ENCODE measurements around the gene NT5DC3.

Gene NT5DC3

DNA sequence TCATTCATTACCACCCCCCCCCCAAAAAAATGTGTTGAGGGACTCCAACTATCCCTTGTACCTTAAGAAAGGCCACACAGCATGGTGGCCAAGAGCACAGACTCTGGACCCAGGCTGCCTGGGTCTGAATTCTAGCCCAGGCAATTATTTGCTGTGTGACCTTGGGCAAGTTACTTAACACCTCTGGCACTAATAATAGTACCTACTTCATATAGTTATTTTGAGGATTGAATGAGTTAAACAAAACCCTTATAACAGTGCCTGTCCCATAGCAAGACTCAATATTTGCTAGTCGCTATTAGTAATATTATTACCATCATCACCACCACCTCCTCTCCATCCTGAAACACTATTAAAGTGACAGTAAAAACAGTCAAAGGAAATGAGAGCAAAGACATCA is 37.2 kb downstream of the NT5DC3 start:
- DNase-seq (ENCODE audit: insufficient read length) (no peak), FAIRE-seq (no peak)
- TF ChIP-seq POLR2AphosphoS5 (IDR thresholded peaks at IDR 0.05; ENCODE audit: low read depth, low read length) (no peak), TAF1 (IDR thresholded peaks at IDR 0.05; ENCODE audit: borderline replicate concordance, low read depth, low read length) (no peak), POLR2A (IDR thresholded peaks at IDR 0.05; ENCODE audit: low read depth, low read length) (no peak)

- DNase-seq (ENCODE audit: insufficient read length) (no peak), FAIRE-seq (no peak)
- TF ChIP-seq TAF1 (IDR thresholded peaks at IDR 0.05; ENCODE audit: borderline replicate concordance, low read depth, low read length): no peak
- TF ChIP-seq POLR2A (IDR thresholded peaks at IDR 0.05; ENCODE audit: low read depth, low read length): no peak
- no peak for TF ChIP-seq POLR2AphosphoS5 (IDR thresholded peaks at IDR 0.05; ENCODE audit: low read depth, low read length)
Measured at GRCh38 chr12:103802586-103802886, 38.5 kb downstream of the NT5DC3 start.

GRCh38 chr12:103801709-103802585 is 39.1 kb downstream of the NT5DC3 start:
- no peak for DNase-seq (ENCODE audit: insufficient read length)
- TF ChIP-seq TAF1 (IDR thresholded peaks at IDR 0.05; ENCODE audit: borderline replicate concordance, low read depth, low read length) (no peak), POLR2AphosphoS5 (IDR thresholded peaks at IDR 0.05; ENCODE audit: low read depth, low read length) (no peak), POLR2A (IDR thresholded peaks at IDR 0.05; ENCODE audit: low read depth, low read length) (no peak)
- no peak for FAIRE-seq

DNA sequence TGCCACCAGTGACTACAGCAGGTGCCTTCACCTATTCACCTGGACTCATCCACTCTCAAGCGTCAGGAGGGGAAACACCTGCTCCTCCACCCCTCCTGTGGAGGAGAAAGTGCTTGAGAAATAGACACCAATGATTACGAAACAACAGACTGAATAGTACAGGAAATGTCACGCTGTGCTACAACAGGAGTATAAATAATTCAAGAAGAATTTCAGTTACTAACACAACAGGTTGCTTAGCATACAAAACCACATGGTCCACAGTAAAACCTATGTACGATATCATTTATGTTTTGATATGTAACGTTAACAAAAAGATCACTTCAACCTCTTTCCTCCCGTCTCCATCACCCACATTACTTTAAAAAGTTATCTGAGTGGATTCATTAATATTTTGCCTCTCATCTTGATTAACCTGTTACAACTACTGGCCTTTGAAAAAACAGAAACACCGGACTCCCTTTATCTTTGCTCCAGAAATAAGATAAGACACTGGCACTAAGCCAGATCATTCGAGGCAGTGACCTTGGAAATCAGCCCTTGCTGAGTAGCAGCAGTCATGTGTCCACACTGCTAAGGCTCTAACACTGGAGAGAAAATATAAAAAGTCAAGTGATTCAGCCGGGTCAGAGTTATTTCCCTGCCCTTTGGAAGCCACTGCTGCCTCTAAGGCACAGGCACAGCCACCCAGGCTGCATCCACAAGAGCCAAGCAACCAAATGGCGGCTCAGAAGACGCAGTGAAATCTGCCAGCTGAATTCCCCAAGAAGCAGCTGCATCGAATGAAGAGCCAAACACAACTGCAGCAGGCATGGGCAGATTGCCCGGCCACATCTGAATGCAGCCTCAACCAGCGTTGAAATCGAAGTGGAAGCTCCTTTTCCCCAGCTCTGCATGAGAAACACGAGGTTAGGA is 40.9 kb downstream of the NT5DC3 start:
- DNase-seq (ENCODE audit: insufficient read length): no peak
- FAIRE-seq: no peak
- TF ChIP-seq POLR2AphosphoS5 (IDR thresholded peaks at IDR 0.05; ENCODE audit: low read depth, low read length) (no peak), POLR2A (IDR thresholded peaks at IDR 0.05; ENCODE audit: low read depth, low read length) (no peak), TAF1 (IDR thresholded peaks at IDR 0.05; ENCODE audit: borderline replicate concordance, low read depth, low read length) (no peak)

GRCh38 chr12:103799504-103799856 is 41.6 kb downstream of the NT5DC3 start:
- TF ChIP-seq POLR2AphosphoS5 (IDR thresholded peaks at IDR 0.05; ENCODE audit: low read depth, low read length): no peak
- TF ChIP-seq POLR2A (IDR thresholded peaks at IDR 0.05; ENCODE audit: low read depth, low read length): no peak
- no peak for TF ChIP-seq TAF1 (IDR thresholded peaks at IDR 0.05; ENCODE audit: borderline replicate concordance, low read depth, low read length)
- DNase-seq (ENCODE audit: insufficient read length): no peak
- no peak for FAIRE-seq

DNA sequence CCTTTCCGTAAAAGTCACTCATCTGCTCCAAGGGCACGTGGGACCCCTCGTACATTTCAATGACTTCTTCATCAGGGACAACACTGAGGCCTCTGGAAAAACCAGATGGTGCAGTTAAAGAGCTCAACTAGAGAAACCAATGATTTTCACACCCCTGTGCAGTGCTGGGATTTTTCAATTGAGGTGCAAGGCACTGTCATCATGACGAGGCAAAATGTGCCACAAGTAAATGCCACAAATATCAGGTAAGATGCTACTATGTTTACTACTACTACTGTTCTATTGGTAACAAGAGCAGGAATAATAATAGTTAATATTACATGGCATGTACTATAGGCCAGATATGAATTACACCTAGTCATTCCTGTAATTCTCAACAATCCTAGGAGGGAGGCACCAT is 42.4 kb downstream of the NT5DC3 start:
- FAIRE-seq: no peak
- DNase-seq (ENCODE audit: insufficient read length): no peak
- TF ChIP-seq POLR2AphosphoS5 (IDR thresholded peaks at IDR 0.05; ENCODE audit: low read depth, low read length) (no peak), POLR2A (IDR thresholded peaks at IDR 0.05; ENCODE audit: low read depth, low read length) (no peak), TAF1 (IDR thresholded peaks at IDR 0.05; ENCODE audit: borderline replicate concordance, low read depth, low read length) (no peak)

DNA sequence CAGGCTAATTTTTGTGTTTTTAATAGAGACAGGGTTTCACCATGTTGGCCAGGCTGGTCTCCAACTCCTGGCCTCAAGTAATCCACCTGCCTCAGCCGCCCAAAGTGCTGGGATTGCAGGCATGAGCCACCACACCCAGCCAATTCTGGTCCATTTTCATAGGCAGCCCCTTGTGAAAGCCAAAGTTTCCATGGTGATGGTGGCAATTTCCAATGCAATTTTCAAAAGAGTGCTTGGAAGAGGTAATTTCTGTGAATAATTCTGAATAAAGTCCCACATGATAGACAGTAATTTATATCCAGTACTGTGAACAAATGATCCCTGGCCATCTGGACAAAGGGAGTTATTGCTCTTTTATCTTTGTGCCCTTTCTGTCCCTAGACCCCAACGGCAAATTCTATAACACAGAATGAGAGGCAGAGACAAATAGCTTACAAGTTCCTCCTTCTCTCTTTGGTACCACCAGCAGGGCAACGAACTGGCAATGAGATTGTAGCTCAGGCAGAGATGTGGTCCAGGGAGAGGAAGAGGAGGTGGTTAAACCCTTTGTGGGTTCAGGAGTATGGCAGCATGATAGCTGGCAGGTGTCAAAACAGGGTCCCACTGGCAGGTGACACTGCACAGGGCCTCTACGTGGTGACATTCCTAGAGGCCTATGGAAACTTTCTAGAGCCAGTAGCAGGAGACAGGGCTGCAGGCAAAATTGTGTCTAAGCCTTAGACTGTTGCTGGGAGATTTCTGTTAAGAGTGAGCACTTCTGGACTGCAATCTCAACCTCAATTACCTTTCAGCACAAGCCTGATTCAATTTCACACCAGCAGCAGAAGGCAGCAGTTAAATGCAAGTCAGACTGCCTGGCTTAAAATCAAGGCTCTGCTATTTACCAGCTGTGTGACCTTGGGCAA is 46.5 kb downstream of the NT5DC3 start:
- DNase-seq (ENCODE audit: insufficient read length): no peak
- no peak for FAIRE-seq
- TF ChIP-seq POLR2A (IDR thresholded peaks at IDR 0.05; ENCODE audit: low read depth, low read length) (no peak), POLR2AphosphoS5 (IDR thresholded peaks at IDR 0.05; ENCODE audit: low read depth, low read length) (no peak), TAF1 (IDR thresholded peaks at IDR 0.05; ENCODE audit: borderline replicate concordance, low read depth, low read length) (no peak)

- TF ChIP-seq POLR2AphosphoS5 (IDR thresholded peaks at IDR 0.05; ENCODE audit: low read depth, low read length): no peak
- no peak for TF ChIP-seq TAF1 (IDR thresholded peaks at IDR 0.05; ENCODE audit: borderline replicate concordance, low read depth, low read length)
- TF ChIP-seq POLR2A (IDR thresholded peaks at IDR 0.05; ENCODE audit: low read depth, low read length): no peak
- DNase-seq (ENCODE audit: insufficient read length) (no peak), FAIRE-seq (no peak)
Measured at GRCh38 chr12:103793512-103794045, 47.5 kb downstream of the NT5DC3 start.

DNA sequence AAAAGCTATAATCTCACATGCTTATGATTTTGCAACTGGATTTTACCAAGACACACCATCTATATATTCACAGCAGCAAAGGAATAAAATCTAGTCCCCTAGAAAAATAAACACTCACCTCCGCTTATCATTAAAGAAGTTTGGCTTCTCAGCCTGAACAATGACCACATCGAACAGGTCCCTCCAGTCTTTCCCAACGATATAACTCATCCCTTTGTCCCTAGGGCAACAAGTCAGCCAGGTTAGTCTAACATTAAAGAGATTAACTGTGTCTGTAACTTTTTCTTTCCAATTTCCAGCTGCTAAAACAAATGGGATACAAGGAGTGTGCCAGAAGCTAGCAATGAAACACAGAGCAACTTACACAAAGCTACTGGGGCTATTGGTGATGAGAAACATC is 48.0 kb downstream of the NT5DC3 start:
- no peak for FAIRE-seq

DNA sequence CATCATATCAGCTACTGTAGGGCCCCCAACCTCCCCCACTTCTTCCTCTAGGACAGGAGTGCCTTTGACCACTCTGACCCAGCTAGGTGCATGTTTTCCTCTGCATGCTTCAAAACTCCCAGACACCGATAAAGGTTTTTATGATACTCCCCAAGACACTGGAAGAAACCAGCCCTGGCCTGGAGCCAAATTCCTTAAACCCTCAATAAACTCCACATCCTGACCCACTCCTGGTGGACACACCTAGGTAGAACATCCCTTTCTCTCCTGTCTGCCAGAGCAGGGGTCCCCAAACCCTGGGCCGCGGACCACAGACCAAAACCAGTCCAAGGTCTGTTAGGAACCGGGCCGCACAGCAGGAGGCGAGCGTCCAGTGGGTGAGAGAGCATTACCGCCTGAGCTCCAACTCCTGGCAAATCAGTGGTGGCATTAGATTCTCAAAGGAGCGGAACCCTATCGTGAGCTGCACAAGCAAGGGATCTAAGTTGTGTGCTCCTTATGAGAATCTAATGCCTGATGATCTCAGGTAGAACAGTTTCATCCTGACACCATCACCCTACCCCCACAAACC is 49.6 kb downstream of the NT5DC3 start:
- TF ChIP-seq POLR2AphosphoS5 (IDR thresholded peaks at IDR 0.05; ENCODE audit: low read depth, low read length) (no peak), POLR2A (IDR thresholded peaks at IDR 0.05; ENCODE audit: low read depth, low read length) (no peak), TAF1 (IDR thresholded peaks at IDR 0.05; ENCODE audit: borderline replicate concordance, low read depth, low read length) (no peak)
- no peak for FAIRE-seq
- no peak for DNase-seq (ENCODE audit: insufficient read length)

More for the DNA sequence above, 48.0 kb downstream of the NT5DC3 start:
- DNase-seq (ENCODE audit: insufficient read length): no peak
- TF ChIP-seq POLR2AphosphoS5 (IDR thresholded peaks at IDR 0.05; ENCODE audit: low read depth, low read length) (no peak), TAF1 (IDR thresholded peaks at IDR 0.05; ENCODE audit: borderline replicate concordance, low read depth, low read length) (no peak), POLR2A (IDR thresholded peaks at IDR 0.05; ENCODE audit: low read depth, low read length) (no peak)
